SU-DHL-6 (cell line): ENCODE measurements around the gene SPINK8.
A peak's percentile ranks its signal among the peaks of the same experiment; 100 is the strongest.

Source experiments
- H2AFZ ChIP-seq: fragments of 200-600 bp; sonication (generic); 2 replicates; pipeline ENCODE4 v1.6.1; 2014; ENCODE audit warnings: low read depth, mild to moderate bottlenecking, moderate library complexity, mixed read lengths, antibody characterized with exemption, low read length; ENCODE audit not compliant: severe bottlenecking
- H3F3A ChIP-seq: fragments of 200-600 bp; shearing (Covaris generic); 2 replicates; pipeline ENCODE4 v1.6.0; 2016; ENCODE audit warnings: antibody characterized with exemption, mild to moderate bottlenecking; ENCODE audit not compliant: insufficient read depth
- H3K27ac ChIP-seq: fragments of 200-600 bp; sonication (generic); 2 replicates; pipeline ENCODE4 v1.5.1; 2016; ENCODE audit warnings: low read depth, mild to moderate bottlenecking, low read length, moderate library complexity, mixed read lengths
- H3K27me3 ChIP-seq: fragments of 200-600 bp; sonication (generic), shearing (Covaris generic); 2 replicates; pipeline ENCODE4 v1.6.0; 2014; ENCODE audit warnings: mild to moderate bottlenecking, low read length
- H3K36me3 ChIP-seq: fragments of 200-600 bp; sonication (generic); 2 replicates; pipeline ENCODE4 v1.6.1; 2014; ENCODE audit warnings: mild to moderate bottlenecking, low read length, mixed read lengths
- H3K4me2 ChIP-seq: fragments of 300-600, 200-600 bp; shearing (Covaris generic), sonication (generic); 2 replicates; pipeline ENCODE4 v1.6.0; 2014; ENCODE audit warnings: low read length, low read depth, mild to moderate bottlenecking; ENCODE audit not compliant: poor library complexity, severe bottlenecking
- H3K4me3 ChIP-seq: fragments of 200-600 bp; sonication (generic); 2 replicates; pipeline ENCODE4 v1.5.1; 2014; ENCODE audit warnings: antibody characterized with exemption, low read length, mild to moderate bottlenecking, mixed read lengths; ENCODE audit not compliant: insufficient read depth, poor library complexity, severe bottlenecking
- H3K79me2 ChIP-seq: fragments of 200-600 bp; sonication (generic); 2 replicates; pipeline ENCODE4 v1.6.1; 2014; ENCODE audit warnings: mild to moderate bottlenecking, low read length, moderate library complexity; ENCODE audit not compliant: insufficient read depth
- H3K9ac ChIP-seq: fragments of 200-600 bp; sonication (generic); 2 replicates; pipeline ENCODE4 v1.7.0; 2014; ENCODE audit warnings: mild to moderate bottlenecking, low read length
- H3K9me2 ChIP-seq: fragments of 200-600 bp; sonication (generic); replicated peaks from 2 replicates; pipeline ENCODE4 v1.6.1; 2014; ENCODE audit warnings: low read length; ENCODE audit not compliant: insufficient read depth
- H3K9me3 ChIP-seq: fragments of 200-600 bp; sonication (generic); 2 replicates; pipeline ENCODE4 v1.6.1; 2014; ENCODE audit warnings: low read length, mixed read lengths; ENCODE audit not compliant: insufficient read depth
- H4K20me1 ChIP-seq: fragments of 200-600 bp; sonication (generic); 2 replicates; pipeline ENCODE4 v1.6.1; 2014; ENCODE audit warnings: low read depth, mild to moderate bottlenecking, antibody characterized with exemption, low read length, moderate library complexity, mixed read lengths
- EZH2phosphoT487 ChIP-seq: fragments of 200-600 bp; sonication (generic), shearing (Covaris generic); conservative IDR thresholded peaks from 2 replicates; pipeline ENCODE4 v1.6.1; 2018; ENCODE audit warnings: mild to moderate bottlenecking, antibody characterized with exemption, low read length, moderate library complexity, mixed read lengths
- TF ChIP-seq, protein P1 (sequence below): fragments of 200-600 bp; sonication (generic); IDR thresholded peaks from one replicate; pipeline ENCODE4 v1.5.1; 2017; ENCODE audit warnings: antibody characterized with exemption, mild to moderate bottlenecking, low read length, moderate library complexity; ENCODE audit not compliant: insufficient read depth, poor library complexity, severe bottlenecking

Gene SPINK8

DNA sequence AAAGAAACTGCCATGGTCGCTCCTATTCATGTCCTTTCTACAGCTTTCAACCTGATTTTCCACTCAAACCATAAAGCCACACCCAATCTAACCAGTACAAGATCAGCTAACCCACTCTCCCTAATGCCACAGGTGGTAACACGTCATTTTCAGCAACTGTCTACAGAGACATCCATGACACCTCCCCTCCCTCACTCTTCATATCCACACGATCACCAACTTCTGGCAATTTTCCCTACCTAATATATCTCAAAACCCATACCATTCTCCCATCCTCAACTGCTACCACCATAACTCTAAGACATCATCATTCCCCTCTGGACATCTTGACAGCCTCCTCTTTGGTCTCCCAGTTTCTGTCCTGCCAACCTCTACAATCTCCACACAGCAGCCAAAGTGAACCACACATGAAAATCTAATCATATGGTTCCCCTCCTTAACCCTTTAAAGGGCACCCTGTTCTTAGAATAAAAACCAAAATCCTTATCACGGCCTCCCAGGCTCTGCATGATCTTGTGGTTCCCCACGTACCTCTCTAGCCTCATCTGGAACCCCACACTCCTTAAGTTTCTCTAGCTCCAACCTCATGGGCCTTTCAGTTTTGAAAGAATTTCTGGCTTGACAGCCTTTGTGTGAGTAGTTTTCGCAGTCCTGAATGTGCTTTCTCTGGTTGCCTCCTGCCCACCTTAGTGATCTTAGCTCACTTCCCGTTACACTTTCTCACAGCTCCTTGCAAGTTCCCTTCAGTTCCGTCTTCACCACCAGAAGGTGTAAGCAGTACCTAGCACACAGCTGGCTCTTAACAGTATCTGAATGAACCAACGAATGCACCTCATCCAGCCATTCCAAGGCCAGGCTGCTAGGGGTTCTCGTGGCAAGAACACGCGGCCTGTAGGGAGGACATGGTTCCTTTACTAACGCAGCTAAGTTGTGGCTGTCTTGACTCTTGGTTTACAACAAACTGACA, 33.4 kb downstream of the SPINK8 start:
- H3K27ac ChIP-seq, result peak overlapping the region; percentile 81
- peak overlapping the region; percentile 61 for H3K4me3 ChIP-seq
- H3K36me3 ChIP-seq, result no peaks in the 10 kb centered on the region
- no peak for TF ChIP-seq EZH2phosphoT487
- TF ChIP-seq, protein P1, sequence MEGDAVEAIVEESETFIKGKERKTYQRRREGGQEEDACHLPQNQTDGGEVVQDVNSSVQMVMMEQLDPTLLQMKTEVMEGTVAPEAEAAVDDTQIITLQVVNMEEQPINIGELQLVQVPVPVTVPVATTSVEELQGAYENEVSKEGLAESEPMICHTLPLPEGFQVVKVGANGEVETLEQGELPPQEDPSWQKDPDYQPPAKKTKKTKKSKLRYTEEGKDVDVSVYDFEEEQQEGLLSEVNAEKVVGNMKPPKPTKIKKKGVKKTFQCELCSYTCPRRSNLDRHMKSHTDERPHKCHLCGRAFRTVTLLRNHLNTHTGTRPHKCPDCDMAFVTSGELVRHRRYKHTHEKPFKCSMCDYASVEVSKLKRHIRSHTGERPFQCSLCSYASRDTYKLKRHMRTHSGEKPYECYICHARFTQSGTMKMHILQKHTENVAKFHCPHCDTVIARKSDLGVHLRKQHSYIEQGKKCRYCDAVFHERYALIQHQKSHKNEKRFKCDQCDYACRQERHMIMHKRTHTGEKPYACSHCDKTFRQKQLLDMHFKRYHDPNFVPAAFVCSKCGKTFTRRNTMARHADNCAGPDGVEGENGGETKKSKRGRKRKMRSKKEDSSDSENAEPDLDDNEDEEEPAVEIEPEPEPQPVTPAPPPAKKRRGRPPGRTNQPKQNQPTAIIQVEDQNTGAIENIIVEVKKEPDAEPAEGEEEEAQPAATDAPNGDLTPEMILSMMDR, result no peak
- no peaks in the 10 kb centered on the region for H3K9me3 ChIP-seq
- peaks cover 6% of the 10 kb centered on the region; the same call in 1 of the 2 replicates for H3F3A ChIP-seq
- H2AFZ ChIP-seq, result peak overlapping the region; percentile 73
- no peaks in the 10 kb centered on the region for H3K27me3 ChIP-seq
- no peaks in the 10 kb centered on the region for H3K9me2 ChIP-seq
- peak overlapping the region; percentile 78 for H3K9ac ChIP-seq
- no peaks in the 10 kb centered on the region for H4K20me1 ChIP-seq
- peak overlapping the region; percentile 71 for H3K4me2 ChIP-seq
- H3K79me2 ChIP-seq, result peaks cover 11% of the 10 kb centered on the region; the same call in 1 of the 2 replicates

DNA sequence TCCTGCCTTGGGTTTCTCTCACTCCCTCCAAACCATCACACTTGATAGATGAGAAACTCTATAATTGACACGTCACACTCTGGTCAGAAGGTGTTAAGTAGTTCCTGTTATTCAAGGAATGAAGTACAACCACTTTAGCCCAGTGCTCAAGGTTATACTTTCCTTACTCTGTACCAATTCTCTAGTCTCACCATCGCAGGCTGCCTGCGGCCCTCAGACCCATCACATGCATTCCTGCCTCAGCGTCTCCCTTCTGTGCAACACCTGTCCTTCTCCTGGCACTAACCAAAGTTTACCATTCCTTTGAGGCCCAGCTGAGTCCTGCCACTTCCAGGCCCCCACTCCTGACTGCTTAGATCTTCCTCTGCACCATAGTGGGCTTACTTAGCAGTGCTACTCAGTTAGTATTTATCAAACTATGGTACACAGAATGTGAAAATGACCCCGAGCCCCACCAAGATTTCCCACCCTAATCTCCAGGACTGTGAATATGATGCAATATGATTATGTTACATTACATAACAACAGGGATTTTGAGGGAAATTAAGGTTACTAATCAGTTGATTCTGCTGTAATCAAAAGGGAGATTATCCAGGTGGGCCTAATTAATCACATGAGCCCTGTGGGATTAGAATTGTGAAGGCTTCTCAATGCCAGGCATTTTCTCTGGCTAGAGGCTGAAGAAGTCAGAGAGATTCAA, 36.2 kb downstream of the SPINK8 start:
- Histone ChIP-seq H4K20me1 (no peaks in the 10 kb centered on the region), H3F3A (no peaks in the 10 kb centered on the region), H3K9me3 (no peaks in the 10 kb centered on the region), H3K4me3 (no peak overlapping the region), H3K9me2 (no peaks in the 10 kb centered on the region), H3K36me3 (no peaks in the 10 kb centered on the region; the same call in 1 of the 2 replicates), H3K79me2 (peaks cover 11% of the 10 kb centered on the region; the same call in 1 of the 2 replicates), H3K27ac (no peak overlapping the region), H2AFZ (no peak overlapping the region), H3K27me3 (no peaks in the 10 kb centered on the region), H3K9ac (no peak overlapping the region), H3K4me2 (no peak overlapping the region)
- no peak for TF ChIP-seq EZH2phosphoT487
- TF ChIP-seq, protein P1, result no peak

DNA sequence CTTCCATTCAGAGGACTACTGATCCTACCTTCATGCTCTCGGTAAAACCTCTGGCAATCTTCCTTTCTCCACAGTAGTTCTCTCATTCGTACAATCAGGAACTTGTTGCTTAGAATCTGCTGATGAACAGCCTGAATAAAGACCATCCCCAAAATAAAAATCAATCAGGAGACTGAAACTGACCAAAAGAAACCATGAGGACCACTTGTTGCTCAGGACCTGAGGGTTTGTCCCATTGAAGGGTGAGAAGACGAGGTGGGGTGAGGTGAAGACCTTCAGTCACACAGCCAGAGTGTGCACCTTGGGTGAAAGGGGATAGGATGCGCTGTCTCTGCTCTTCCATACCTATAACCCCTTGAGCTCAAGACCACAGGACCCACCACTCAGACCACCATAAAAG, 36.8 kb downstream of the SPINK8 start:
- no peak overlapping the region for H3K9ac ChIP-seq
- H3K9me3 ChIP-seq, result no peaks in the 10 kb centered on the region
- no peak overlapping the region for H3K4me2 ChIP-seq
- TF ChIP-seq EZH2phosphoT487, result no peak
- TF ChIP-seq, protein P1, result no peak
- H3K27ac ChIP-seq, result no peak overlapping the region
- H3F3A ChIP-seq, result no peaks in the 10 kb centered on the region
- no peak overlapping the region for H2AFZ ChIP-seq
- no peak overlapping the region for H3K4me3 ChIP-seq
- H3K9me2 ChIP-seq, result no peaks in the 10 kb centered on the region
- H3K27me3 ChIP-seq, result no peaks in the 10 kb centered on the region
- H4K20me1 ChIP-seq, result no peaks in the 10 kb centered on the region
- H3K36me3 ChIP-seq, result no peaks in the 10 kb centered on the region; the same call in 1 of the 2 replicates
- peaks cover 11% of the 10 kb centered on the region; the same call in 1 of the 2 replicates for H3K79me2 ChIP-seq
